Mesodermal cell (in vitro differentiated cells): ENCODE results near the gene ZNF544. TPM values are rescaled to one million over a fixed set of nuclear protein-coding genes. Genes with fewer than 3 reads are reported as not detected.
A peak's percentile ranks its signal among the peaks of the same experiment; 100 is the strongest.

Experiments
- H3K27ac ChIP-seq: 2 replicates; pipeline ENCODE4 v1.7.0; 2013; ENCODE audit warnings: mild to moderate bottlenecking, low read depth, low read length, moderate library complexity; ENCODE audit not compliant: severe bottlenecking
- H3K36me3 ChIP-seq: 2 replicates; pipeline ENCODE4 v1.7.1; 2013; ENCODE audit warnings: mild to moderate bottlenecking, low read length, moderate library complexity; ENCODE audit not compliant: control insufficient read depth, insufficient read depth
- H3K4me1 ChIP-seq: one replicate; pipeline ENCODE4 v1.7.1; 2013; ENCODE audit warnings: mild to moderate bottlenecking, low read length; ENCODE audit not compliant: insufficient read depth, control insufficient read depth, poor library complexity, severe bottlenecking
- H3K4me3 ChIP-seq: 2 replicates; pipeline ENCODE4 v1.7.0; 2013; ENCODE audit warnings: low read length, control low read depth, mild to moderate bottlenecking; ENCODE audit not compliant: insufficient read depth, poor library complexity, severe bottlenecking; ENCODE audit errors: extremely low read depth
- H3K9me3 ChIP-seq: 2 replicates; pipeline ENCODE4 v1.7.1; 2013; ENCODE audit warnings: mild to moderate bottlenecking, low read length, moderate library complexity; ENCODE audit not compliant: control insufficient read depth
- WGBS, 2 experiments: methylation state at CpG; one replicate each; pipeline ENCODE4 v1.1.5; 2013; ENCODE audit warnings: missing lambda C conversion rate in 2 of 2; ENCODE audit not compliant: insufficient coverage in 2 of 2; 5-methylcytosine and 5-hydroxymethylcytosine counted together
- polyA plus RNA-seq, 2 experiments: library from polyadenylated mRNA; stranded (reverse); fragments of 50-300 nt; gene quantifications; one replicate each; pipeline ENCODE4 v1.2.3, GENCODE V29; 2013

ZNF544 gene
- 23.3 TPM for polyA plus RNA-seq (2013, experiment 1 of 2)
- polyA plus RNA-seq (2013, experiment 2 of 2): 22.6 TPM

DNA sequence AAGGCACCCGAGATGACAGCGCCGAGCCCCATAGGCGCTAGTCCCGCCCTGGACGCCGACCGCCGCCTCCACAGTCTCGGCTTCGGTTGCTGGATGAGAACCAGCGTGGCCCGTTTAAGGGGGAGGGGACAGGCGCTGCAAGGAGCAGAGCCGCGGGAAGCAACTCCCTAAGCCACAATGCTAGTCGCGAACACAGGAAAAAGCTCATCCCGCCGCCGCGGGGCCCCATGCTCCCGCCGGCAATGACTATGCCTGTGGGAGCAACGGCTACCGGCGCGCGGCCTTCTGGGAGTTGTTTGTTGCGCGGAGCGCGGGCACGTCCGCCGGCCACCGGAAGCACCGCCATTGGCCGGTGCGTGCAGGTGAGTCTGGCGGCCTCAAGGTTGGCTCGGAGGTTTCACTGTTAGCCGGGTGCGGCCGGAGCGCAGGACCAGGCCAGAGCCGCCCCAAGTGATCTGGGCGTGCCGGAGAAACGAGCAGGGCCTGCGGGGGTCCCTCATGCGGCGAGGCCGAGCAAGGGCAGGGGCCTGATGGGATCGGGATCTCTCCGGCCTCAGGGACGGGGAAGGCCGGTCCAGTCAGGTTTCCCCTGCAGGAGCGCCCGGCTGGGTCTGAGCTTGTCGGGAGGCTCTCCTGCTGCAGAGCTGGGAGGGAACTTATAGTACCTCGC lies at the start of gene ZNF544:
Gene ZNF544, plus strand, starts transcription at position 330 of the 670 bp plus-strand sequence. CDS start 15,110 bp downstream, outside the sequence.
- H3K27ac ChIP-seq: peak within 1 kb of the TSS; percentile 77
- H3K4me3 ChIP-seq: peak within 1 kb of the TSS; percentile 66
- no peaks in the 10 kb centered on the region for H3K4me1 ChIP-seq
- peaks cover 48% of the 10 kb centered on the region for H3K9me3 ChIP-seq
- 0 to 1% methylated on average over 44 to 61 of the region's 62 CpGs for WGBS, 2 experiments
- peaks cover 43% of the 10 kb centered on the region for H3K36me3 ChIP-seq

DNA sequence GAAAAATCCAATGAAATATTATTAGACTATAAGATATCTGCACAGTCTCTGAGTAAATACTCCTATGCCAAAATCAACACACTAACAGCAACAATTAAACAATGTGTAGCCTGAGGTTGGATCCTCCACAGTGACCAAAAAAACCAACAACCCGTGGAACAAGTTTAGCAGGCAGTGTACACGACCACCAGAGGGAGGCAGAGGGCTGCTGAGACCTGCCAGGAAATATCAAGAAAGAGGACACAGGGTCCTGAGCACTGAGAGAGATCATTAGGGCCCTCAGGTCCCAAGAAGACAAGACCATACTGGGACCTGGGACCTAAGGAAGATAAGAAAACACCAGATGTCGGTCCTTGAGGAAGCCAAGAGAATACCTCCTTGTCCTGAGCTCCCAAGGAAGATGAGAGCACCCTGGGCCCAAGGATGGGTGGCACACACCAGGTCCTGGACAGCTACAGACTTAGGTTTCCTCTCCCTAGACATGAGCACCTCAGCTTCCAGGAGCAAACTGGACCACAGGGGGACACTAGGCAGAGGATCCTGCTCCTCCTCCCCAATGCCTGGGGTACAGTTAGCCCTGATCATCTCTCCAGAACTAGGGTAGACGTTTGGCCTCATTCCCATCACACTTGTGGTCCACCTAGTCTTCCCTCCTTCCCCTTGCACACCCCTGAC lies 46.7 kb upstream of the ZNF544 start:
- H3K9me3 ChIP-seq: peaks cover 75% of the 10 kb centered on the region
- no peaks in the 10 kb centered on the region for H3K4me1 ChIP-seq
- H3K27ac ChIP-seq: no peak overlapping the region
- peaks cover 51% of the 10 kb centered on the region for H3K36me3 ChIP-seq
- H3K4me3 ChIP-seq: peak overlapping the region; percentile 93
- WGBS, 2 experiments: 70 to 81% methylated on average over 4 of the region's 4 CpGs

DNA sequence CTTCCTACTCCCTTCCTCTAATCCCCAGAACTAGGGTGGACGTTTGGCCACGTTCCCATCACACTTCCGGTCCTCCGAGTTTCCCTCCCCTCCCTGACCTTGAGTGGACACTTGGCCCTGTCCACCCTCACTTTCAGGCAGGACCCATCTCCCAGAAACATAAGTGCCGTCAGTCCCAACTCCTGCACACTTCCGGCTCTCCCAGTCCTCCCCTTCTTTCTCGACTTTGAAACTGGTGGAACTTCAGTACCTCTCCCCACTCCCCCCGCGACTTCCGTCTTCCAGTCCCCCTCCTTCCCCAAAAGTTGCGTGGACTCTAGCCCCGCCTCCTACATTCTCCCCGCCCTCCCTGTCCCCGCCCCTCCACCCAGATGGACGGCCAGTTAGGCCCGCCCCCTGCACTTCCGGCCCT lies 46.1 kb upstream of the ZNF544 start:
- 36 to 45% methylated on average over 13 of the region's 17 CpGs for WGBS, 2 experiments
- Histone ChIP-seq H3K27ac (peak overlapping the region; percentile 100), H3K36me3 (peaks cover 54% of the 10 kb centered on the region), H3K4me1 (no peaks in the 10 kb centered on the region), H3K9me3 (peaks cover 76% of the 10 kb centered on the region), H3K4me3 (peak overlapping the region; percentile 93)

DNA sequence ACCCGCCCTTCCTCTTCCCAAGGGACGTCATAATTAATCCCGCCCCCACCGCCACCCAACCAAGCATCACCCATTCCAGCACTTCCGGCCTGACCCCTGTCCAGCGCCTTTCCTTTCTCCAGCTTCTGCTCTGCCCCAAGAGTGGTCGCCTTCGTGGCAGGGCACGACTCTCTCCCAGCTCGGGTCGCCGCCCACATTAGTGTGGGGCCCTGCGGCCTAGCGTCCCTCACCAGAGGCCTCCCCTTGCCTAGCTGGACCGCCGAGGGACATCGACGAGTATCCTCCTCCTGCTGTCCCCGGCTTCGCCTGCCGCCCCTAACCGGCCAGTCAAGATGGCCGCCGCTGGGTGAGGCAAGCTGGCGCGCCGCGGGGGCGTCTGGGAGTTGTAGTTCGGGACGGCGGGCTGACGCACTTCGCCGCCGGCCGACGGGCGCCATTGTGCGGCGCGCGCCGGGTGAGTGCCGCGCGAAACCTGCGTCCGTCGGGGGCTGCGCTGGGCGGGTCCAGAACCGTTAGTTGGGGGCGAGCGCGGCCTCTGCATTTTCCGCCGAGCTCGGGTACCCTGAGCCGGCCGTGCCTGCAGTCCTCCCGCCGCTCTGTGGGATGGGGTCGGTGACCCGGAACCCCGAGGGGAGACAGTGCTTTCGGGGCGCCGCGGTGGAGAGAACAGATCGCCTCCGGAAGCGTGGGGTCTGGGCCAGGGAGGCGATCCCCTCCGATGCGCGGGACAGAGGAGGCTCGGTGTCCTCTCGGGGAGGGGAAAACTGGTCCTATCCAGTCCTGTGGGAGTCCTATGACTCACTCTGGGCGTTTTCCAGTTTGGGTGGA lies 45.5 kb upstream of the ZNF544 start, which contains the start of gene ZNF274:
Gene ZNF274, plus strand, starts transcription at position 73 of the 828 bp plus-strand sequence. CDS start 905 bp downstream, outside the sequence.
- peak within 1 kb of the TSS; percentile 93 for H3K4me3 ChIP-seq
- 1% methylated on average over 64 to 72 of the region's 80 CpGs for WGBS, 2 experiments
- H3K4me1 ChIP-seq: no peaks in the 10 kb centered on the region
- H3K36me3 ChIP-seq: peaks cover 54% of the 10 kb centered on the region
- H3K9me3 ChIP-seq: peaks cover 76% of the 10 kb centered on the region
- peak within 1 kb of the TSS; percentile 100 for H3K27ac ChIP-seq

DNA sequence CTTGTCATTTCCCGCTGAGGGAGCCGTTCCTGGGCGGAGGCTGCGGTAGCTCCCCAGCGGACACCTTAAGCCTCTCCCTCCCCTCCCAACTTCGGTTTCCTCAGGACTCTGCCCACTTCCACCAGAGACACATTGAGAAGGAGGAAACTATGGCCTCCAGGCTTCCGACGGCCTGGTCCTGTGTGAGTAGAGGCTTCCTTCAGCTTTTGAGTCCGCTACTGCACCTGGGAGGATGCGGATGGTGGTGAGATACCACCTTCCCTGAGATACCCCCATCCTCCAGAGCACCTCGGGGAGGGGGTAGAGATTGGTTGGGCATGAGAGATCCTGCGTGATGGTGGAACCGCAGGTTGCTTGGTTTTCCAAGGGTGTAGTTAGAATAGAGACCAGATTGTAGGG lies 44.9 kb upstream of the ZNF544 start:
- H3K4me3 ChIP-seq: peak overlapping the region; percentile 93
- peaks cover 51% of the 10 kb centered on the region for H3K36me3 ChIP-seq
- peaks cover 73% of the 10 kb centered on the region for H3K9me3 ChIP-seq
- H3K27ac ChIP-seq: peak overlapping the region; percentile 100
- H3K4me1 ChIP-seq: no peaks in the 10 kb centered on the region
- WGBS, 2 experiments: 15 to 29% methylated on average over 4 to 7 of the region's 13 CpGs

DNA sequence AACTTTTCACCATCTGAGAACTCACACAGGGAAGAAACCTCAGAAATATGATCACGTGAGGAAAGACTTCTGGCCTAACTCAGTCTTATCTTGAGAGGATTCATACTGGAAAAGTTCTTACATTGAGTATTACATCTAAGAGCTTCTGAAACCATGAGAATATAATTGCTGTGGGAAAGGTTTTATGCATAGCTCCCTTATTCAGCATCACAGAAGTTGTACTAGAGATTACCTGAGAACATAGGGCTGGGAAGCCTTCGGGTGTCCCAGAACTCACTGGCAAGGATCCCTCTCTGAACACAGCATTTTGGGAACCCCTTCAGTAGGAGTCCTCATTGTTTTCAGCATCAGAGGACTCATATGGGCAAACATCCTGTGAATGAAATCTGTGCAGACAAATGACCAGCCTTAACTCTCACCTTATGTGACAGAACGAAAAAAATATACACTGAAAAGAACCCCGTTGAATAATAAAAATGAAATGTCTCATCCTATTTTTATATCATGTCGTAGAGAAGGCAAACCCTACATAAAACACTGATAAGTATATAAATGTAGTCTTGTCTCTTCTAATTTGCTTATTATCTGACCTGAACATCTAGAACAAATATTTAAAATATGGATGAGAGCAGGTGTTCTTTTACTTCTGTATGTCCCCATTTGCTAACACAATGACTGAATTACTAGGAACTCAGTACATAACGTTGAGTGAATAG lies 31.7 kb upstream of the ZNF544 start:
- H3K4me3 ChIP-seq: no peak overlapping the region
- H3K27ac ChIP-seq: no peak overlapping the region
- H3K4me1 ChIP-seq: no peaks in the 10 kb centered on the region
- H3K9me3 ChIP-seq: peaks cover 90% of the 10 kb centered on the region
- 40 to 75% methylated on average over 2 to 4 of the region's 6 CpGs for WGBS, 2 experiments
- H3K36me3 ChIP-seq: peaks cover 96% of the 10 kb centered on the region

DNA sequence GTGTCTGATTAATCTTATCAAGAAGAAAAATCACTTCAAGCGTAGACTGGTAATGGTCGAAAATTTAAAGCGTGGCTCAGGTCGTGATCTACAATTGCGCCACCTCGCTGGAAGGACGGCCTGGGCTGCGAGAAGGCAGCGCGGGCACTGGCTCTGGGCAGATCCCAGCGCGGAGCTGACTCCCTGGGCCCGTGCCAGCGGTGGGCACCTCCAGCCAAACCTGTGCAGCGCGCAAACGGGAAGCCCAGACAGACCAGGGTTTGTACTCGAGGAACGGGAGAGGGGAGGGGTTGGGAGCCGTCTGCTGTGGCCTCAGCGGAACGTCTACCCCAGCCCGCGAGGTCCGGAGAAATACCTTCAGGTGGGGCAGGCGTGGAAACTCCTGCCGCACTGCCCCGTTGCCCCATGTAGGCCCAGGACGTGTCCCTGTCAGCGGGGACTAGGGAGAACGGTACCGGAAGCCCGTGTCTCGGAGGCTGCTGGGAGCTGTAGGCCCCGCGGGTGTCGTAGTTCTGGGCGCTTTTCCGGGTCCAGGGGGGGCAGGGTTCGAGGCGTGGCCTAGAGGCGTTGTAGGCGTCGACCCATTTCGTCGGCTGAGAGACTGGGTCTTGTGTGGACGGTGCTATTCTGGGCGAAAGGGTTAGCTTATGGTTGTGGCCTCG lies 24.8 kb upstream of the ZNF544 start:
- Histone ChIP-seq H3K27ac (no peak overlapping the region), H3K9me3 (peaks cover 96% of the 10 kb centered on the region), H3K4me3 (no peak overlapping the region), H3K36me3 (peaks cover 94% of the 10 kb centered on the region), H3K4me1 (no peaks in the 10 kb centered on the region)
- 90 to 94% methylated on average over 38 to 49 of the region's 49 CpGs for WGBS, 2 experiments

DNA sequence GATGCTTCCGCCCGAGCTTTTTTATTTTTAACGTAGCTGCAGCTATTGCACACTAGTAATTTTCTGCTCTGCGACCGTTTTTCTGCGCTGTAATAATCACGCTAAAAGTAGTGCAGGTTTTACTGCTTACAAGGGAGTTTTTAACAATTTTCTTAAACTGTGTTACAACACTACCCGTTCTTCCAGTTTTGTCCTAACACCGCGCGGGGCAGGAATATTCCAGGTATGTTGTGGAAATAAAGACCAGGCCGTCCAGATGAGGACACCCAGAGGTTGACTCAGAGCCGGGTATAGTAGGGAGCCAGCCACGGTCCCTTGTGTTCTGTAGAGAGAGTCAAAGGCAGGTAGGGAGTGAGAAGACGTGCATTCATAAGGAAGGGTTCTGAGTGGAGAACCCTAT lies 24.1 kb upstream of the ZNF544 start:
- Histone ChIP-seq H3K27ac (no peak overlapping the region), H3K9me3 (peaks cover 96% of the 10 kb centered on the region), H3K4me3 (no peak overlapping the region), H3K4me1 (no peaks in the 10 kb centered on the region), H3K36me3 (peaks cover 94% of the 10 kb centered on the region)
- WGBS, 2 experiments: 86 to 98% methylated on average over 11 to 14 of the region's 15 CpGs

DNA sequence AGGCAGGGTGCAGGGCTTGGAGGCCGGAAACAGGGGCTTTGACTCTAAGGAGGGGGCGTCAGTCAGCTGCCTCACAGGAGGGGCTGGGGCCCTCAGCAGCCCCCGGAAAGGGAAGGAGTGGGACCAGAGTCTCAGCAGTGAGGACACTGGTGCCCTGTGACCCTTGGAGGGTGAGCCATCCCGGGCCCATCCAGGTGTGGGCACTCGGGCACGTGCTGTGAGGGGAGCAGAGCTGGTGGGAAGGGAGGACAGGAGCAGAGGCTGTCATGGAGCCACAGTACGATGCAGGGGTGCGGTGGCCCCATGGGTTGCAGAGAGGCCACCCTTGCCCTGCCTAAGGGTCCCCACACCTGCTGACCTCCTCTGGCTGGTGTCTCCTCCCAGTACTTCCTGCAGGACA lies 19.1 kb upstream of the ZNF544 start:
- Histone ChIP-seq H3K4me1 (no peaks in the 10 kb centered on the region), H3K9me3 (peaks cover 94% of the 10 kb centered on the region), H3K36me3 (peaks cover 99% of the 10 kb centered on the region), H3K4me3 (no peak overlapping the region), H3K27ac (no peak overlapping the region)
- 95 to 98% methylated on average over 8 of the region's 8 CpGs for WGBS, 2 experiments
